Gastrocnemius medialis (tissue), 4 donors: ENCODE data around the gene JAML. TPM values are rescaled to one million over a fixed set of nuclear protein-coding genes. Genes with fewer than 3 reads are reported as not detected.

Experiments
- ATAC-seq, 2 donors: fragments of 150-250 bp; one replicate each; pipeline ENCODE4 v1.9.1; 2016
- DNase-seq, 2 donors: peaks; one replicate each; pipeline ENCODE4 v3.0.0-alpha.2; 2019
- H3K27ac ChIP-seq, 4 donors: fragments of 200-600 bp; sonication (generic); 1 replicate in 1 of 4; 2 replicates in 3 of 4; pipeline ENCODE4 v1.5.1; 2016 to 2018; ENCODE audit warnings: mild to moderate bottlenecking in 2 of 4, moderate library complexity in 1 of 4
- H3K27me3 ChIP-seq, 3 donors: fragments of 200-600 bp; sonication (generic) in 2 of 3; 1 replicate in 1 of 3; 2 replicates in 2 of 3; pipeline versions ENCODE4 v1.5.1 to v1.6.0; 2016 to 2019; ENCODE audit warnings: mild to moderate bottlenecking in 1 of 3, moderate library complexity in 1 of 3
- H3K36me3 ChIP-seq, 2 donors: fragments of 200-600 bp; sonication (generic) in 1 of 2; one replicate each; pipeline ENCODE4 v1.5.1; 2017 to 2018
- H3K4me1 ChIP-seq, 2 donors: fragments of 200-600 bp; sonication (generic) in 1 of 2; one replicate each; pipeline ENCODE4 v1.5.1; 2016 to 2017; ENCODE audit warnings: mild to moderate bottlenecking in 2 of 2
- H3K4me3 ChIP-seq, 4 donors: fragments of 200-600 bp; sonication (generic) in 3 of 4; 1 replicate in 1 of 4; 2 replicates in 3 of 4; pipeline ENCODE4 v1.5.1; 2016 to 2019; ENCODE audit warnings: mild to moderate bottlenecking in 2 of 4
- H3K9me3 ChIP-seq, 3 donors: fragments of 200-600 bp; sonication (generic) in 2 of 3; 1 replicate in 1 of 3; 2 replicates in 2 of 3; pipeline ENCODE4 v1.5.1; 2016 to 2019
- CTCF ChIP-seq, 5 experiments: fragments of 450-650 bp in 3 of 5; fragments of 200-600 bp in 2 of 5; sonication (generic) in 2 of 5; IDR thresholded peaks in 4 of 5; conservative IDR thresholded peaks in 1 of 5; 1 replicate in 4 of 5; 2 replicates in 1 of 5; pipeline ENCODE4 v1.5.1; 2016 to 2019; ENCODE audit warnings: antibody characterized with exemption in 5 of 5, mild to moderate bottlenecking in 3 of 5, moderate library complexity in 3 of 5
- POLR2A ChIP-seq, 2 donors: fragments of 450-650 bp; IDR thresholded peaks; one replicate each; pipeline ENCODE4 v1.6.1; 2017; ENCODE audit warnings: antibody characterized with exemption in 2 of 2, mild to moderate bottlenecking in 2 of 2, moderate library complexity in 2 of 2
- in situ Hi-C, 4 donors: fragments of 200-750 bp; cut with MboI; loops; one replicate each; pipeline versions ENCODE4 v1.15.0 to v1.8.0; 2017; ENCODE audit warnings: low sequenced_read_pairs in 4 of 4
- intact Hi-C: fragments of 100-400 bp; cut with DNase I; formaldehyde crosslinking; loops from one replicate; pipeline ENCODE4 v1.15.1; 2023; ENCODE audit warnings: low total_unique reads
- total RNA-seq, 4 donors: library from RNA; depleted of rRNA; stranded (reverse); fragments of >200 nt; gene quantifications; one replicate each; pipeline versions ENCODE4 v1.1.0 to v1.2.3, GENCODE V29; 2016

Gene JAML
- total RNA-seq, 4 donors from 2014 or later: 0.82 to 1.2 (median 0.91) TPM; not detected in 1

DNA sequence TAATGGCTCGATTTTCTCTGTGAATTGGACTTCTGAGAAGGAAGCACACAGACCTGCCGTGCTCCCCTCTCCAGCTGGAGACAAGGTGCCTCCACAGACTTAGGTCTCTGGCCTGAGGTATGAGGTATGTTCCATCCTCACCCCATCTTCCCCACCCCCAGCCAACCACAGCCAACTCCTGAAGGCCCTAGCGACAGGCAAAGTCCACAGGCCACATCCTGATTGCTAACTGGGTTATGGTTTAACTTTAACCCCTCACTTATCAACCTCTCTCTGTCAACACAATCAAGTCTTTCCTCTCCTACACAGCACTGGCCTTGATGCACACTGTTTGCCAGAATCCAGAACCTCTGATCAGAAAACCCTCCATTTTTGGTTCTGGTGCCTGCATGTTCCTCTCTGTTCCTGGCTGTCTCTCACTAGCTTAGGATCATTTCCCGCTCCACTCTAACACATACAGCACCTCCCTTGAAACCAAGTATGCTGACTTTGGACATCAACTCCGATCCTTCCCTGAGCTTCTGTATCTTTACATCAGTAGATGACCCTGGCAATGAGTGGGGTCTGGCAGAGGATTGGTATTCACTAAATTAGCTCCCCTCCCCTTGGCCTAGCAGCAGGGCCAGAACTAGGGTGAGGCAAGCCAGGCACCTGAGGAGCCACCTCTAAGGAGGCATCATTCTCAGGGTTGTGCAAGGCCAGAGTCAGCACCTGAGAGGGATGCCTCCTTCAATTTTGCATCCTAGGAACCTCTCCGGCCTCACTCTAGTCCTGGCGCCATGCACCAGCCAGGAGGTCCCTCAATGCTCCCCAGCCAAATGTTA lies 22.0 kb downstream of the JAML start:
- ATAC-seq (no peak), DNase-seq (no peak)
- no peak overlapping the region for H3K27ac ChIP-seq
- peaks cover 0 to 5% of the 10 kb centered on the region in 2 donors for H3K4me1 ChIP-seq
- no peaks in the 10 kb centered on the region for H3K9me3 ChIP-seq
- no peaks in the 10 kb centered on the region for H3K27me3 ChIP-seq
- in situ Hi-C loops: loop anchor here in 1 of 4 donors (10.0 kb wide), 1 partner anchor 92 kb away; no protein-coding TSS in a partner anchor
- intact Hi-C loops: no loop called here
- no peaks in the 10 kb centered on the region for H3K36me3 ChIP-seq
- no peak for TF ChIP-seq POLR2A (IDR thresholded peaks at IDR 0.05)
- TF ChIP-seq CTCF (IDR thresholded peaks at IDR 0.05 in 4 of 5, conservative IDR thresholded peaks at IDR 0.05 in 1 of 5): no peak
- H3K4me3 ChIP-seq: no peak overlapping the region

DNA sequence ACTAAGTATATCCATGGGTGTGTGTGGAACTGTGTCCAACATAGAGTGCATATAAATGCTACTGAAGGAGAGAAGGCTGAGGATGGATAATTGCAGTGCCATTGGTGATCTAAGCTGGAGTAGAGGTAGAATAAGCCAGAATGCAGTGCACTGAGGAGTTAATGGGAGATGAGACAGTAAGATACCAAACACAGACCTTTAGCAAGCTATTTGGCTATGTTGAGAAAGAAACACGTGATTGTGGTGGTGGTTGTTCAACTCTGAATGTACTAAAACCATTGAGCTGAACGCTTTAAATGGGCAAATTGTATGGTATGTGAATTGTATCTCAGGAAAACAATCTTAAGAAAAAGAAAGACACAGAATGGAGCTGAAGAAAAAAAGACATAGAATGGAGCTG lies 22.8 kb downstream of the JAML start:
- H3K27me3 ChIP-seq: no peaks in the 10 kb centered on the region
- no peaks in the 10 kb centered on the region for H3K9me3 ChIP-seq
- DNase-seq (no peak), ATAC-seq (no peak)
- H3K4me1 ChIP-seq: peaks cover 0 to 5% of the 10 kb centered on the region in 2 donors
- no peak overlapping the region for H3K4me3 ChIP-seq
- intact Hi-C loops: no loop called here
- H3K36me3 ChIP-seq: no peaks in the 10 kb centered on the region
- TF ChIP-seq POLR2A (IDR thresholded peaks at IDR 0.05) (no peak), CTCF (IDR thresholded peaks at IDR 0.05 in 4 of 5, conservative IDR thresholded peaks at IDR 0.05 in 1 of 5) (no peak)
- H3K27ac ChIP-seq: no peak overlapping the region
- in situ Hi-C loops: loop anchor here in 1 of 4 donors (10.0 kb wide), 1 partner anchor 93 kb away; no protein-coding TSS in a partner anchor

DNA sequence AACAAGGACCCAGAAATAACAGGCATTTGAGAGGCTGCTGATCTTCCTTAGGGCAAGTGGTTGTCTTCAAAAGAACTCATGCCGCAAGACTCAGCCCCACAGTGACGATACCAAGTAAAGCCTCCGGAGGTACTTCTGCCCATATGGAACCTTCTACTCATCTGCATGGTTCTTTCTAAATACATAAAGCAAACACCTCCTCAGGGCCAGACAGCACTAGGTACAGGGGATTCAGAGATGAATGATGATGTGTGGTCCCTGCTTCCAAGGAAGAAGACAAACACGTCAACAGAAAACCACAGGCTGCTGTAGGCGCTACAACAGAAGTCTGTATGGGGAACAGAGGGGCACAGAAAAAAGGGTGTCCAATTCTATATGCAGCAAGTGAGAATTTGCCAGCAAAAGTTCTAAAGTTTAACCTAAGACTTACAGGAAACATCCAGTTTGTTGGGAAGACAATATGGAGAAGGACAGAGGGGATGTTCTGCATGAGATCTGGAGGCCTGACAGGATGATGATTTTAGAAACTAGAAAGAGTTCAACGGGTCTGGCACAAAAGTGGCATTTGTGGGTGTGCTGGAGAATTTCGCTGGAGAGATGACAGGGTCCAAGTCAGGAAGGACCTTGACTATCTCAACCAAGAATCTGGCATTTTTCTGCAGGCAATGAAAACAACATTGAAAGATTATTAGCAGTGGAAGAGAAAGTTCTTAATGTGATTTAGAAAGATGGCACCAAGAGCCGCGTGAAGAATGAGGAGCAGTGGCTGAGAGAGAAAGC lies 23.7 kb downstream of the JAML start:
- no peak overlapping the region for H3K4me3 ChIP-seq
- peaks cover 0 to 5% of the 10 kb centered on the region in 2 donors for H3K4me1 ChIP-seq
- intact Hi-C loops (no loop called here), in situ Hi-C loops (loop anchor here in 1 of 4 donors (10.0 kb wide), 1 partner anchor 94 kb away; no protein-coding TSS in a partner anchor)
- no peaks in the 10 kb centered on the region for H3K36me3 ChIP-seq
- no peak for DNase-seq
- TF ChIP-seq CTCF (IDR thresholded peaks at IDR 0.05 in 4 of 5, conservative IDR thresholded peaks at IDR 0.05 in 1 of 5) (no peak), POLR2A (IDR thresholded peaks at IDR 0.05) (no peak)
- no peaks in the 10 kb centered on the region for H3K9me3 ChIP-seq
- H3K27ac ChIP-seq: no peak overlapping the region
- ATAC-seq: no peak
- no peaks in the 10 kb centered on the region for H3K27me3 ChIP-seq

DNA sequence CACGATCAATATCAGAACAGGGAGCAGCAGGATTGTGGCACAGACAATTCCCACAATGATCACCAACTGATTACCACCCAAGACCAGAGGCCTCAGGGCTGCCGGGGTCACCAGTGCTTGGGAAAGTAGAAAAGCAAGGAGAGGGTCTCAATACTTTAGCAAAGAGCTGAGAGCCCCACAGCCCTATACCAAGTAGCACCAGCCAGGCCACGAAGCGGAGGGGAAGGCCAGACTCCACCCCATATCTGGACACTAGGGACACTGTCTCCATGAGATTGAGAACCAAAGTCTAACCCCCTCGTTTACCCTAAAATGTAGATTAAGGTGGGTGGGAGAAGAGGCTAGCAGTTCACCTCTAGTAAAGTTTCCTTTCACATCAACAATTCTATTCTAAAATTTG lies 24.3 kb downstream of the JAML start:
- in situ Hi-C loops (loop anchor here in 1 of 4 donors (10.0 kb wide), 1 partner anchor 94 kb away; no protein-coding TSS in a partner anchor), intact Hi-C loops (no loop called here)
- Histone ChIP-seq H3K9me3 (no peaks in the 10 kb centered on the region), H3K27me3 (no peaks in the 10 kb centered on the region), H3K4me3 (no peak overlapping the region), H3K4me1 (peaks cover 4 to 9% of the 10 kb centered on the region in 2 donors), H3K27ac (no peak overlapping the region), H3K36me3 (no peaks in the 10 kb centered on the region)
- no peak for DNase-seq
- no peak for ATAC-seq
- TF ChIP-seq POLR2A (IDR thresholded peaks at IDR 0.05) (no peak), CTCF (IDR thresholded peaks at IDR 0.05 in 4 of 5, conservative IDR thresholded peaks at IDR 0.05 in 1 of 5) (no peak)
